Loucy (cell line): Measurements from ENCODE around the gene TOGARAM2.

Source experiments
- CTCF ChIP-seq: fragments of 200-600 bp; sonication (generic); conservative IDR thresholded peaks from 2 replicates; pipeline ENCODE4 v1.5.1; 2014; ENCODE audit warnings: mild to moderate bottlenecking, antibody characterized with exemption, low read length
- EZH2phosphoT487 ChIP-seq: fragments of 200-600 bp; IDR thresholded peaks from 2 replicates; pipeline ENCODE4 v1.6.1; 2018; ENCODE audit warnings: antibody characterized with exemption, mild to moderate bottlenecking, moderate library complexity, borderline replicate concordance

- TF ChIP-seq CTCF (no peak), EZH2phosphoT487 (no peak)
Observed at GRCh38 chr2:29061176-29061575, 80.1 kb downstream of the TOGARAM2 start.
